ENCODE results near the gene ZSWIM2.

DNA sequence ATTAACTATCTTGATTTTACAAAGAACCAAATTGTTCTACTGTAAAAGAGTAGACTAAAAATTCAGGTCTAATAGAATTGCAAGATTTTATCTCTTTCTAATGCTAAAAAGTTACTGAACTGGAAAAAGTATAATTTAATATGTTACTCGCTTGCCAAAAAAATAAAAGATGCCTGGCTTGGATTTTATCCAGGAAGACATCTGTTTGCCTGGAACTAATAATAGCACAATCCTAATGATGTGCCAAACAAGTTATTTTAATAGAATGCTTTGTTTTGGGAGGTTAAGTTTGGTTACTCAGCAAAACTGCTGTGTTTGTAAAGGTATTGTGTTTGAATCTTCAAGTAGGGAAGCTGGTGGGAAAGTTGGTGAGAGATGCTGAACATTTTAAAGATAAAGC, 19.4 kb upstream of the ZSWIM2 start:
- TF ChIP-seq, protein P1, sequence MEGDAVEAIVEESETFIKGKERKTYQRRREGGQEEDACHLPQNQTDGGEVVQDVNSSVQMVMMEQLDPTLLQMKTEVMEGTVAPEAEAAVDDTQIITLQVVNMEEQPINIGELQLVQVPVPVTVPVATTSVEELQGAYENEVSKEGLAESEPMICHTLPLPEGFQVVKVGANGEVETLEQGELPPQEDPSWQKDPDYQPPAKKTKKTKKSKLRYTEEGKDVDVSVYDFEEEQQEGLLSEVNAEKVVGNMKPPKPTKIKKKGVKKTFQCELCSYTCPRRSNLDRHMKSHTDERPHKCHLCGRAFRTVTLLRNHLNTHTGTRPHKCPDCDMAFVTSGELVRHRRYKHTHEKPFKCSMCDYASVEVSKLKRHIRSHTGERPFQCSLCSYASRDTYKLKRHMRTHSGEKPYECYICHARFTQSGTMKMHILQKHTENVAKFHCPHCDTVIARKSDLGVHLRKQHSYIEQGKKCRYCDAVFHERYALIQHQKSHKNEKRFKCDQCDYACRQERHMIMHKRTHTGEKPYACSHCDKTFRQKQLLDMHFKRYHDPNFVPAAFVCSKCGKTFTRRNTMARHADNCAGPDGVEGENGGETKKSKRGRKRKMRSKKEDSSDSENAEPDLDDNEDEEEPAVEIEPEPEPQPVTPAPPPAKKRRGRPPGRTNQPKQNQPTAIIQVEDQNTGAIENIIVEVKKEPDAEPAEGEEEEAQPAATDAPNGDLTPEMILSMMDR (IDR thresholded peaks at IDR 0.05), result no peak
- no peak for TF ChIP-seq POLR2A (IDR thresholded peaks at IDR 0.05)

All from thyroid gland (tissue), 4 donors.